ENCODE results near the gene BLOC1S5.
"Not testable (repeated sequence)": the region's sequence is repeated elsewhere in the genome, so short reads cannot be mapped to it uniquely, and the experiment has no call there.

Gene BLOC1S5

DNA sequence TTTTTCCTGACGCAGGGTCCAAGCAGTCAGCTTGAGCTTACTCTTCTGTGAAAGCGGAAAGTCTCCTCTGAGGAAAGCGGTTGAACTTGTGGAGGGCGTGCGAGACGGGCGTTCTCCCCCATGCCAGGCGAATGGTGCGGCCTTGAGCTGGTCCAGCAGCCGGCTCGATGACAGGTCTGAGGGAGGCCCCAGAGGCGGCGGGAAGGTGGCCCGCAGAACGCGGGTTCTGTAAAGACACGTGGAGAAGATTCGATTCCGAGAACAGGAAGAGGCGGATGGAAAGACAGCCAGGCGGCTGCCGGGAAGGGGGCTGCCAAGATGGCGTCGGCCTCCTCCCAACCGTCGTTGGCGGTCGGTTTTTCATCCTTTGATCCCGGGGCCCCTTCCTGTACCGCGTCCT is 78.0 kb downstream of the BLOC1S5 start:
- no peak overlapping the region for H3K4me3 Mint-ChIP-seq
- H3K4me1 Mint-ChIP-seq (ENCODE audit: low read depth), result no peaks in the 10 kb centered on the region
- peaks cover 15% of the 10 kb centered on the region for H3K9me3 Mint-ChIP-seq
- H3K27me3 Mint-ChIP-seq, result no peaks in the 10 kb centered on the region
- intact Hi-C loops (cut with micrococcal nuclease), result no loop called here
- H3K27ac Mint-ChIP-seq, result no peak overlapping the region
- H3K36me3 Mint-ChIP-seq (ENCODE audit: low read depth), result no peaks in the 10 kb centered on the region

DNA sequence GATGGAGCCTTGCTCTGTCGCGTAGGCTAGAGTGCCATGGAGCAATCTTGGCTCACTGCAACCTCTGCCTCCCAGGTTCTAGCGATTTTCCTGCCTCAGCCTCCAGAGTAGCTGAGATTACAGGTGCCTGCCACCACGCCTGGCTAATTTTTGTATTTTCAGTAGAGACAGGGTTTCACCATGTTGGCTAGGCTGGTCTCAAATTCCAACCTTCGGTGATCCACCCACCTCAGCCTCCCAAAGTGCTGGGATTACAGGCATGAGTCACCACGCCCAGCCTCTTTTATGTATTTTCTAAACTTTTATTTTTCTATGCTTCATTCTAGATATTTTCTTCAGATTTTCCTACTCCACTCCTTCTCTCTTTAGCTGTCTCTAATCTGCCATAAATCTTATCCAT is 80.2 kb downstream of the BLOC1S5 start:
- intact Hi-C loops (cut with micrococcal nuclease); H3K27ac Mint-ChIP-seq: not testable (repeated sequence)
- peaks cover 15% of the 10 kb centered on the region for H3K9me3 Mint-ChIP-seq

DNA sequence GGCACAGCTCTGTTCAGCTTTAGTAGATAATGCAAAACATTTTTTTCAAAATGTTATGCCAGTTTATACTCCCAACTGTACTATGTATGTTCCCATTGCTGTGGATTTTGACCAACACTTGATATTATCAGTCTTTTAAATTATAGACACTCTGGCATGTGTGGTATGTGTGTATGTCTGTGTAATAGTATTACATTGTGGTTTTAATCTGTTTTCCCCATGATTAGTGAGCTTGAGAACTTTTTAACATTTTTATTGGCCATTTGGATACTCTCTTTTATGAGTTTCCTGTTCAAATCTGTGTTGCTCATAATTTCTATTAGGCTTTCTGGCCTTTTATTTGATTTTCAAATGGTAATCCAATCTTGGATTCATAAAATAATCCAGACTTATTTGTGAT is 84.4 kb downstream of the BLOC1S5 start:
- H3K27me3 Mint-ChIP-seq, result peaks cover 18% of the 10 kb centered on the region
- H3K9me3 Mint-ChIP-seq, result no peaks in the 10 kb centered on the region
- intact Hi-C loops (cut with micrococcal nuclease), result no loop called here
- no peak overlapping the region for H3K4me3 Mint-ChIP-seq
- H3K4me1 Mint-ChIP-seq (ENCODE audit: low read depth), result peaks cover 12% of the 10 kb centered on the region
- H3K36me3 Mint-ChIP-seq (ENCODE audit: low read depth), result no peaks in the 10 kb centered on the region
- no peak overlapping the region for H3K27ac Mint-ChIP-seq

More for the DNA sequence above, 80.2 kb downstream of the BLOC1S5 start:
- not testable (repeated sequence) for H3K4me3 Mint-ChIP-seq; H3K27me3 Mint-ChIP-seq; H3K4me1 Mint-ChIP-seq (ENCODE audit: low read depth); H3K36me3 Mint-ChIP-seq (ENCODE audit: low read depth)

DNA sequence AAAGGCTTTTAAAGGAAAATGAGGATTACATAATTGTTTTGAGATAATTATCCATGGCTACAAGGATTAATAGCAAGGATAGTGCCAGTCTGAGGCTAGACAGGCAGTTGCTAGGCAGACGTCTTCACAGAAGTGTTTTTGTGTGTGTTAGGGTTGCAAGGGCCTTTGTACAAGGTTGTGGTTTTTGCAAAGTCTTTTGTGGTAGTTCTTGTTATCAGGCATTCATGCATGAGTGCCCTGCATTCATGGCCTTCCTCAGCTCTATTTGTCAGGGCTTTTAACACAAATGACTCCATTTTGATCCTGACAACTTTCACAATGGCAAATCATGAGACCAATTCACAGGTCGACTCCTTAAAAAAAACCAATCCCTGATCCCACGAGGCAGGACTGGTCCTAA is 85.5 kb downstream of the BLOC1S5 start:
- H3K27me3 Mint-ChIP-seq, result peaks cover 28% of the 10 kb centered on the region
- no peak overlapping the region for H3K27ac Mint-ChIP-seq
- peaks cover 13% of the 10 kb centered on the region for H3K4me1 Mint-ChIP-seq (ENCODE audit: low read depth)
- no peaks in the 10 kb centered on the region for H3K9me3 Mint-ChIP-seq
- intact Hi-C loops (cut with micrococcal nuclease), result no loop called here
- H3K36me3 Mint-ChIP-seq (ENCODE audit: low read depth), result no peaks in the 10 kb centered on the region
- H3K4me3 Mint-ChIP-seq, result no peak overlapping the region

DNA sequence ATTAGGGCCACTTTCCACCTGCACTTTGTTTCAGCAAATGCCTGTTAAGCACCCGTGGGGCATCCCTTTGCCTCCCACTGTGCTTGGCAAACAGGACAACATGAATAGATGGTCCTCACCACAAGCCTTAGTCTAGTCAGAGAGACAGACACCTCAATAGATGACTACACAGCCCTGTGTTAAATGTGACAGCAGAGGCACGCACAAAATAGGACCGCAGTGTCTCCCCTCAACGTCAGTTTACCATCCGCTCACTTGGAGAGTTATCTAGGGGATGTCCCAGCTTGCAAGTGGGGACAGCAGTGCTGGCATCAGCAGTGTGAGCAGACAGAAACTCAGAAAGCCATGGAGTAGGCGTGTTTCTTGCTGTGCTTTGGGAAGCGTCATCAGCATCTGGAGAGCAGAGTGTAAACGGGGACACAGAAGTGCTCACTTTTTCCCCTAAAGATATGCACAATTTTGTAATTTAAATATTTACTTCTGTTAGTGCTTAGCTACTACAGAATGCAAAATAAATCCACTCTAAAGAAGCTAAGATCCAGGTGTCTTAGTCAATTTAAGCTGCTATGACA is 87.6 kb downstream of the BLOC1S5 start:
- Mint-ChIP-seq H3K9me3 (no peaks in the 10 kb centered on the region), H3K27ac (no peak overlapping the region), H3K4me3 (no peak overlapping the region), H3K4me1 (ENCODE audit: low read depth) (peaks cover 13% of the 10 kb centered on the region), H3K27me3 (peaks cover 28% of the 10 kb centered on the region), H3K36me3 (ENCODE audit: low read depth) (no peaks in the 10 kb centered on the region)
- intact Hi-C loops (cut with micrococcal nuclease), result no loop called here

DNA sequence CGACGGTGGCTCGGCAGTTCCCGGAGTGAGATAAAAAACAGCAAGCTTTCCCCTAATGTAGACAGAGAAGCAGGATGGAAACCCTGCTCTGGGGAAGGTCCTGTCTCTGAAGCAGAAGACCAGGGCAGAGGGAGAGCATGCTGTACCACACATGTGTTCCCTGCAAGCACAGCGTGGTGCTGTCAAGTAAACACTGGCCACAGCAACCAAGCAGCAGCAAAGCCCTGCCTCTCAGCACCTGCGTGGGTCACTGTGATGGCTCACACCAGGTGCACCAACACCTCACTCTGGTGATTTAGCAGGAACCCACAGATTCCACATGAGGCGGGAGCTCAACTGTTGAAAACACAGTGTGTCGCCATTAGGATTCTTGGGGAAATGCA is 88.4 kb downstream of the BLOC1S5 start:
- Mint-ChIP-seq H3K27me3 (peaks cover 28% of the 10 kb centered on the region), H3K27ac (no peak overlapping the region), H3K4me3 (peak overlapping the region; percentile 17), H3K9me3 (peaks cover under 1% of the 10 kb centered on the region), H3K4me1 (ENCODE audit: low read depth) (peaks cover 13% of the 10 kb centered on the region), H3K36me3 (ENCODE audit: low read depth) (no peaks in the 10 kb centered on the region)
- intact Hi-C loops (cut with micrococcal nuclease), result no loop called here

DNA sequence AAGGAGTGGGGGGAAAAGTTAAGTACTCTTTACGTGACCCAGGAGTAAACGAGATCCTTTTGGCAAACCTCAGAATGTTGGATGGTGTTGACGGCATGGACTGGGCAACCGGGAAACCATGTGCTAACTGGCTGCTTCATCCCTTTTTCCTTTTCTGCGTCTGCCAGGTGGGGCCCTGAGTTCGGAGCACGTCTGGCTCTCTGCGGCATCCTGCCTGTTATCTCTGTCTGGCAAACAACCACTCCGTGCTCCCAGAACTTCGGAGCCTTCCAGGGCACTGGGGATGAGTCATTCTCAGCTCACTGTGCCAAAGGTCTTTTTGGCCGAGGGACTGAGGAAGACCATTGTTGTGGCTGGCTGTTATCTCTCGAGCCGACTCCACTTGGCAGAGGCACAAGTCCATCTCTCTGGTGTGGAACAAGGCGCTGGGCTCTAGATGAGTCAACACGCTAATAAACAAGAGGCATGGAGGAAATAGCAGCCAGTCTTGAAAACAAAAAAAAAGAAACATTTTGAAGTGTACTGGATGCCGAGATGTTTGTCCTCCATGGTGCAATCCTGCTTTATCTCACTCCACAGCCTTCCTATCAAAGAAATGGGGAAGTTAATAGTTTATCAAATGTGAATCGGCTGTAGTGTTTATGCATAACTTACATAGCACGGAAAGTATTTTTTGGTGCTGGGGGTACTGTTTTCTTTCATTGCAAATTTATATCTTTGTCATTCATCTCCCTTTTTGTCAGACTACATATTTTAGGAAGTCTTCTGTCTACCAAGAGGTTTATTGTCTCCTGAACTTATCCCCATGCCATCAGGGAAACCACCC is 89.0 kb downstream of the BLOC1S5 start:
- Mint-ChIP-seq H3K4me1 (ENCODE audit: low read depth) (peaks cover 13% of the 10 kb centered on the region), H3K4me3 (peak overlapping the region; percentile 17), H3K27ac (no peak overlapping the region), H3K27me3 (peaks cover 28% of the 10 kb centered on the region), H3K36me3 (ENCODE audit: low read depth) (no peaks in the 10 kb centered on the region), H3K9me3 (peaks cover 7% of the 10 kb centered on the region)
- intact Hi-C loops (cut with micrococcal nuclease), result no loop called here

DNA sequence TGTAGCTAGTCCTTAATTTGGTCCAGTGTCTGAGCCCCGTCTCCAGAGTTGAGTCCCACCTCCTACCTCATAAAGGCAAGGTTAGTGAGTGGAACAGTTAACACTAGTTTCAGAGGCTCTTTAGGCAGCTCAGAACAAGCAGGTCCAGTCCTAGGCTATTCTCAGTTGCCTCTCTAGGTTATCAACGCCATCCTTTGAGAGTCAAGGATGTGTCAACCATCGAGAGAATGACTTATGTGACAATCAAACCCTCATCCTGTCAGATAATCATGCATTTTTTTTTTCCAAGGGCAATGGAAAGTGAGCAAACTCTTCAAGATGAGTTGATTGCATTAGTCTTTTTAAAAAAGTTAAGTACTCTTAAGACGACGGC is 89.6 kb downstream of the BLOC1S5 start:
- intact Hi-C loops (cut with micrococcal nuclease), result no loop called here
- Mint-ChIP-seq H3K27ac (no peak overlapping the region), H3K36me3 (ENCODE audit: low read depth) (no peaks in the 10 kb centered on the region), H3K27me3 (peaks cover 28% of the 10 kb centered on the region), H3K4me1 (ENCODE audit: low read depth) (peaks cover 13% of the 10 kb centered on the region), H3K4me3 (no peak overlapping the region), H3K9me3 (peaks cover 13% of the 10 kb centered on the region)

DNA sequence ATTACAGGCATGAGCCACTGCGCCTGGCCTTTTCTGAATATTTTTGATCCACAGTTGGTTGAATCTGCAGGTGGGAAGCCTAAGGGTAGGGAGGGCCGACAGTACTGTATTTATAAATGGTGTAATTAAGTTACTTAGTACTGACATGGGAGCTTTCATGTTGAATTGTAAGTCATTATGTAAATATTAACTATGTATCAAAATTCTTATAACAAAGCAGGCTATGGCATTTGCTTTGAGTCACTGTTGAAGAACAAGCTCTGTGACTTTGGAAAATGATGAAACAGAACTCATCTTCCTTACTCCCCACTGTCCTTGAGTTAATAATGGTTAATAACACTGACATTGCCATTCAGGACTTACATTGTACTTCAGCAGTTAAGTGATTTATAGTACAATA is 90.6 kb downstream of the BLOC1S5 start:
- H3K4me3 Mint-ChIP-seq, result no peak overlapping the region
- H3K27me3 Mint-ChIP-seq, result peaks cover 28% of the 10 kb centered on the region
- intact Hi-C loops (cut with micrococcal nuclease), result no loop called here

DNA sequence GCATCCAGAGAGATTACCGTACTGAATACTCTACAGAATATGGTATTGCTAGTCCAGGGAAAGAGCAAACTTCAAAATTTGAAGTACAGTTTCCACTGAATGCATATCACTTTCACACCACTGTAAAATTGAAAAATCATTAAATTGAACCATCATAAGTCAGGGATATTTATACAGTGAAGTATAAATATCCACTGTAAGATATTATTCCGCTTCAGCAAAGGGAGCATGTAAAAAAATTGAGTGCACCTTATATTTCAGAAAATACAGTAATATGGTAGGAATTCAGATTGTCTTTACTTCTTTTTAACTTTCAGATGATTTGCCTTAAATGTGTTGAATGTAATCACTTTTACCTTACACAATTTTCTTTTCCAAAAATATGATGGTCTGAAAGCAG is 92.7 kb downstream of the BLOC1S5 start:
- H3K27ac Mint-ChIP-seq, result no peak overlapping the region
- intact Hi-C loops (cut with micrococcal nuclease), result no loop called here
- H3K36me3 Mint-ChIP-seq (ENCODE audit: low read depth), result no peaks in the 10 kb centered on the region
- H3K9me3 Mint-ChIP-seq, result peaks cover 16% of the 10 kb centered on the region
- peaks cover 27% of the 10 kb centered on the region for H3K27me3 Mint-ChIP-seq
- peaks cover 13% of the 10 kb centered on the region for H3K4me1 Mint-ChIP-seq (ENCODE audit: low read depth)
- H3K4me3 Mint-ChIP-seq, result no peak overlapping the region

More for the DNA sequence above, 90.6 kb downstream of the BLOC1S5 start:
- Mint-ChIP-seq H3K9me3 (peaks cover 16% of the 10 kb centered on the region), H3K27ac (no peak overlapping the region), H3K36me3 (ENCODE audit: low read depth) (no peaks in the 10 kb centered on the region), H3K4me1 (ENCODE audit: low read depth) (peaks cover 13% of the 10 kb centered on the region)

DNA sequence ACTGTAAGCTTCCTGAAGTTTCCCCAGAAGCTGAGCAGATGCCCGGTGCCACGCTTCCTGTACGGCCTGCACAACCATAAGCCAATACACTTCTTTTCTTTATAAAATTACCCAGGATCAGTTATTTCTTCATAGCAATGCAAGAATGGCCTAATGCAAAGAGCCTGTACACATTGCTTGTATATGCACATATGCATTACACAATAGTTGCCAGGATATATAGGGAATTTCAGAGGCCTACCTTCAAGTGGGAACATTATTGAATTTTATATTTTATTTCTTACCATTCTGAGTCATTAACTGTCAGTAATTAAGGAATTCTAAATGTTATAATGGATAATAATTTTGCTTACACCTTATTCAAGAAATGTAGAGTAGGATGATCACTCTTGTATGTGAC is 93.6 kb downstream of the BLOC1S5 start:
- intact Hi-C loops (cut with micrococcal nuclease), result no loop called here
- Mint-ChIP-seq H3K27ac (no peak overlapping the region), H3K9me3 (peaks cover 16% of the 10 kb centered on the region), H3K36me3 (ENCODE audit: low read depth) (no peaks in the 10 kb centered on the region), H3K27me3 (peaks cover 18% of the 10 kb centered on the region), H3K4me1 (ENCODE audit: low read depth) (peaks cover 9% of the 10 kb centered on the region), H3K4me3 (no peak overlapping the region)
